ENCODE measurements around the gene LRRC59. TPM values are rescaled to one million over a fixed set of nuclear protein-coding genes. Genes with fewer than 3 reads are reported as not detected.

LRRC59 gene
- total RNA-seq, 1 experiment from 2014 or later = 177 TPM

DNA sequence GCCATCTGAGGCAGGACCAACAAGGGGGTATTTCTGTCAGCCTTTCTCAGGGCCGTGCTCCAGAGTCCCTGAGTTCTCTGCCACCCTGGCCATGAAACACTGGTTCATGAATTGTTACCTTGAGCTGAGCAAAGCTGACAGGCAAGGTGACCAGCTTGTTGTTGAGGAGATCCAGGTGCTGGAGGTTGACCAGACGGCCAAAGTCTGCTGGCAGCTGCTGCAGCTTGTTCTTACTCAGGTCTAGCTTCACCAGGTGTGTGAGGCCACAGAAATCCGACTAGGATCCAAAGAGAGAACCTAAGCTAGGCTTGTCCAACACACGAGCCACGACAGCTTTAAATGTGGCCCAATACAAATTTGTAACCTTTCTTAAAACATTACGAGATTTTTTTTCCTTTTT is 4.7 kb downstream of the LRRC59 start:
- ChIA-PET POLR2A (ENCODE audit: low non-redundant PET) (no interaction called here), CTCF (no interaction called here)
- H3K4me1 ChIP-seq (ENCODE audit: insufficient read depth, low read length, poor library complexity, severe bottlenecking) = peaks cover 10% of the 10 kb centered on the region
- TF ChIP-seq CTCF (conservative IDR thresholded peaks at IDR 0.05; ENCODE audit: low read depth, low read length) = no peak
- no peak for TF ChIP-seq EZH2 (IDR thresholded peaks at IDR 0.05; ENCODE audit: borderline replicate concordance, low read depth, low read length, poor library complexity, severe bottlenecking)
- no peak overlapping the region for H3K27ac ChIP-seq (ENCODE audit: low read depth, low read length, poor library complexity, severe bottlenecking)
- no TSS peak for BruUV-seq (replicated peaks)
- intact Hi-C loops (cut with micrococcal nuclease; ENCODE audit: unreplicated experiment) = no loop called here
- no peaks in the 10 kb centered on the region for H3K9me3 ChIP-seq (ENCODE audit: low read depth, low read length, poor library complexity, severe bottlenecking)
- H3K36me3 ChIP-seq (ENCODE audit: insufficient read depth, low read length, poor library complexity, severe bottlenecking) = peaks cover 70% of the 10 kb centered on the region
- no peak overlapping the region for H3K4me3 ChIP-seq (ENCODE audit: low read depth, low read length, poor library complexity, severe bottlenecking)
- no peaks in the 10 kb centered on the region for H3K27me3 ChIP-seq (replicated peaks; ENCODE audit: insufficient read depth, low read depth, low read length, poor library complexity)
- no peak for DNase-seq (ENCODE audit: low spot score)

- CTCF ChIA-PET = interaction anchor here (1.0 kb wide), 1 partner anchor 8 kb away, joined by 4 read pairs; the partner anchor contains the start of gene LRRC59
- no TSS peak for BruUV-seq (replicated peaks)
Measured at GRCh38 chr17:50389534-50389933, 7.8 kb downstream of the LRRC59 start.

DNA sequence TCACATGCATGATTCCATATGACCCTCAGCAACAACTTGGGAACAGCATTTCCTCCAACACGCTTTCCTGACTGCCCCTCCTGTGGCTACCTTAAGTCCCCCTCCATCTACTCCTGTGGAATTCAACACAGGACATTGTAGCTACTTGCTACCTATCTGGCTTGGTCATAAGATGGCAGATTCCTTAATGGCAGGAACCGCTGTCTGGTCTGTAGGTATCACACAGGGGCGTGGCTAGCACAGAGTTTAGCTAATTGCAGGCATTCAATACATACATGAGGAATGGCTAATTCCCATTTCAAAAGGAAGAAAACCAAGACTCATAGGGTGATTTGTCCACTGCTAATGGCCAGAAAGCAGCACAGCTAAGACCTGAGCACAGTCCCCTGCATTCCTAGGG is 8.6 kb downstream of the LRRC59 start:
- H3K36me3 ChIP-seq (ENCODE audit: insufficient read depth, low read length, poor library complexity, severe bottlenecking) = peaks cover 92% of the 10 kb centered on the region
- TF ChIP-seq EZH2 (IDR thresholded peaks at IDR 0.05; ENCODE audit: borderline replicate concordance, low read depth, low read length, poor library complexity, severe bottlenecking) (no peak), CTCF (conservative IDR thresholded peaks at IDR 0.05; ENCODE audit: low read depth, low read length) (no peak)
- POLR2A ChIA-PET (ENCODE audit: low non-redundant PET) = no interaction called here

More at GRCh38 chr17:50389534-50389933, 7.8 kb downstream of the LRRC59 start:
- Histone ChIP-seq H3K36me3 (ENCODE audit: insufficient read depth, low read length, poor library complexity, severe bottlenecking) (peaks cover 93% of the 10 kb centered on the region), H3K4me3 (ENCODE audit: low read depth, low read length, poor library complexity, severe bottlenecking) (no peak overlapping the region), H3K4me1 (ENCODE audit: insufficient read depth, low read length, poor library complexity, severe bottlenecking) (no peaks in the 10 kb centered on the region), H3K9me3 (ENCODE audit: low read depth, low read length, poor library complexity, severe bottlenecking) (no peaks in the 10 kb centered on the region), H3K27me3 (replicated peaks; ENCODE audit: insufficient read depth, low read depth, low read length, poor library complexity) (no peaks in the 10 kb centered on the region), H3K27ac (ENCODE audit: low read depth, low read length, poor library complexity, severe bottlenecking) (no peak overlapping the region)
- no peak for DNase-seq (ENCODE audit: low spot score)
- TF ChIP-seq EZH2 (IDR thresholded peaks at IDR 0.05; ENCODE audit: borderline replicate concordance, low read depth, low read length, poor library complexity, severe bottlenecking) (no peak), CTCF (conservative IDR thresholded peaks at IDR 0.05; ENCODE audit: low read depth, low read length) (no peak)
- POLR2A ChIA-PET (ENCODE audit: low non-redundant PET) = no interaction called here
- intact Hi-C loops (cut with micrococcal nuclease; ENCODE audit: unreplicated experiment) = no loop called here

More for the DNA sequence above, 8.6 kb downstream of the LRRC59 start:
- intact Hi-C loops (cut with micrococcal nuclease; ENCODE audit: unreplicated experiment) = no loop called here
- no peaks in the 10 kb centered on the region for H3K4me1 ChIP-seq (ENCODE audit: insufficient read depth, low read length, poor library complexity, severe bottlenecking)
- no peaks in the 10 kb centered on the region for H3K9me3 ChIP-seq (ENCODE audit: low read depth, low read length, poor library complexity, severe bottlenecking)
- CTCF ChIA-PET = interaction anchor here (1.0 kb wide), 1 partner anchor 8 kb away, joined by 4 read pairs; the partner anchor contains the start of gene LRRC59
- no TSS peak for BruUV-seq (replicated peaks)
- no peak for DNase-seq (ENCODE audit: low spot score)
- no peaks in the 10 kb centered on the region for H3K27me3 ChIP-seq (replicated peaks; ENCODE audit: insufficient read depth, low read depth, low read length, poor library complexity)
- no peak overlapping the region for H3K4me3 ChIP-seq (ENCODE audit: low read depth, low read length, poor library complexity, severe bottlenecking)
- no peak overlapping the region for H3K27ac ChIP-seq (ENCODE audit: low read depth, low read length, poor library complexity, severe bottlenecking)

Data from A673 (cell line).